ENCODE data around the gene PIK3CG.
"Not testable (repeated sequence)": the region's sequence is repeated elsewhere in the genome, so short reads cannot be mapped to it uniquely, and the experiment has no call there.

The PIK3CG gene

DNA sequence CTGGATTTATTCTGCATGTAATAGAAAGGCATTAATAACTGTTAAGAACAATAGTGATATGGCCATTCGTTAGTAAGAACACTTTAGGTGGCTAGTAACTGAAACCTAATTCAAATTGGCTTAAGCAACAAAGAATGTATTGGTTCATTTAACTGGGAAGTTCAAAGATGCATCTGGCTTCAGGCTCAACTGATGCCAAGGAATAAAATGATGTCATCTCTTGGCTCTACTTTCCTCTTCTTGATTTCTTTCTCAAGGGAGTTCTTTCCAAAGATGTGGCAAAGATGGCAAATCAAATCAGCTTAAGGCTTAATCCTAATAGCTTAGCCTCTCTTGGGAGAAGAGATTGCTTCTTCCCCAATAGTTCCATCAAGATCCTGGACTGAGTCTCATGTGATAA is 51.6 kb downstream of the PIK3CG start:
- no peaks in the 10 kb centered on the region for H3K9me3 ChIP-seq (ENCODE audit: low read length)
- no peaks in the 10 kb centered on the region for H3K9me2 ChIP-seq (ENCODE audit: low read depth, low read length)
- H3K27ac ChIP-seq (ENCODE audit: low read depth, low read length, poor library complexity, severe bottlenecking) = no peak overlapping the region
- no peak overlapping the region for H3K4me3 ChIP-seq (ENCODE audit: low read depth, low read length, poor library complexity, severe bottlenecking)
- H3K4me1 ChIP-seq (ENCODE audit: insufficient read depth, low read length, severe bottlenecking) = no peaks in the 10 kb centered on the region
- H3K79me2 ChIP-seq (ENCODE audit: insufficient read depth, low read length) = no peaks in the 10 kb centered on the region
- no peaks in the 10 kb centered on the region for H3F3A ChIP-seq (ENCODE audit: insufficient read depth, low read length)
- no peaks in the 10 kb centered on the region for H3K36me3 ChIP-seq (ENCODE audit: insufficient read depth, low read length)
- H2AFZ ChIP-seq (ENCODE audit: low read length) = no peak overlapping the region
- TF ChIP-seq EZH2 (IDR thresholded peaks at IDR 0.05; ENCODE audit: borderline replicate concordance, low read length) = no peak
- TF ChIP-seq, protein P1, sequence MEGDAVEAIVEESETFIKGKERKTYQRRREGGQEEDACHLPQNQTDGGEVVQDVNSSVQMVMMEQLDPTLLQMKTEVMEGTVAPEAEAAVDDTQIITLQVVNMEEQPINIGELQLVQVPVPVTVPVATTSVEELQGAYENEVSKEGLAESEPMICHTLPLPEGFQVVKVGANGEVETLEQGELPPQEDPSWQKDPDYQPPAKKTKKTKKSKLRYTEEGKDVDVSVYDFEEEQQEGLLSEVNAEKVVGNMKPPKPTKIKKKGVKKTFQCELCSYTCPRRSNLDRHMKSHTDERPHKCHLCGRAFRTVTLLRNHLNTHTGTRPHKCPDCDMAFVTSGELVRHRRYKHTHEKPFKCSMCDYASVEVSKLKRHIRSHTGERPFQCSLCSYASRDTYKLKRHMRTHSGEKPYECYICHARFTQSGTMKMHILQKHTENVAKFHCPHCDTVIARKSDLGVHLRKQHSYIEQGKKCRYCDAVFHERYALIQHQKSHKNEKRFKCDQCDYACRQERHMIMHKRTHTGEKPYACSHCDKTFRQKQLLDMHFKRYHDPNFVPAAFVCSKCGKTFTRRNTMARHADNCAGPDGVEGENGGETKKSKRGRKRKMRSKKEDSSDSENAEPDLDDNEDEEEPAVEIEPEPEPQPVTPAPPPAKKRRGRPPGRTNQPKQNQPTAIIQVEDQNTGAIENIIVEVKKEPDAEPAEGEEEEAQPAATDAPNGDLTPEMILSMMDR (IDR thresholded peaks at IDR 0.05; ENCODE audit: low read length) = no peak
- no peaks in the 10 kb centered on the region for H4K20me1 ChIP-seq (ENCODE audit: insufficient read depth, low read length)
- no peaks in the 10 kb centered on the region for H3K27me3 ChIP-seq (ENCODE audit: insufficient read depth, low read length)
- H3K4me2 ChIP-seq (ENCODE audit: low read length) = no peak overlapping the region
- H3K9ac ChIP-seq (ENCODE audit: low read length) = no peak overlapping the region

DNA sequence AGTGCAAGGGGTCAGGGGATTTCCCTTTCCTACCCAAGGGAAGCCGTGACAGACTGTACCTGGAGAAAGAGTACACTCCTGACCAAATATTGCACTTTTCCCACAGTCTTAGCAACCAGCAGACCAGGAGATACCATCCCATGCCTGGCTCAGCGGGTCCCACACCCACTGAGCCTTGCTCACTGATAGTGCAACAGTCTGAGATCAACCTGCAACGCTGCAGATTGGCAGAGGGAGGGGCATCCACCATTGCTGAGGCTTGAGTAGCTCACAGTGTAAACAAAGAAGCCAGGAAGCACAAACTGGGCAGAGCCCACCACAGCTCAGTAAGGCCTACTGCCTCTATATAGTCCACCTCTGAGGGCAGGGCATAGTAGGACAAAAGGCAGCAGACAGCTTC is 53.9 kb downstream of the PIK3CG start:
- H4K20me1 ChIP-seq (ENCODE audit: insufficient read depth, low read length) = no peaks in the 10 kb centered on the region

DNA sequence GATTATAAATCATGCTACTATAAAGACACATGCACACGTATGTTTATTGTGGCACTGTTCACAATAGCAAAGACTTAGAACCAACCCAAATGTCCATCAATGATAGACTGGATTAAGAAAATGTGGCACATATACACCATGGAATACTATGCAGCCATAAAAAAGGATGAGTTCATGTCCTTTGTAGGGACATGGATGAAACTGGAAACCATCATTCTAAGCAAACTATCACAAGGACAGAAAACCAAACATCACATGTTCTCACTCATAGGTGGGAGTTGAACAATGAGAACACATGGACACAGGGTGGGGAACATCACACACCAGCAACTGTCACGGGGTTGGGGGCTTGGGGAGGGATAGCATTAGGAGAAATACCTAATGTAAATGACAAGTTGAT is 59.4 kb downstream of the PIK3CG start:
- not testable (repeated sequence) for H3K9me3 ChIP-seq (ENCODE audit: low read length); H3K36me3 ChIP-seq (ENCODE audit: insufficient read depth, low read length); H3K79me2 ChIP-seq (ENCODE audit: insufficient read depth, low read length); H3K4me1 ChIP-seq (ENCODE audit: insufficient read depth, low read length, severe bottlenecking); H3K27ac ChIP-seq (ENCODE audit: low read depth, low read length, poor library complexity, severe bottlenecking); H3K9me2 ChIP-seq (ENCODE audit: low read depth, low read length); H3K27me3 ChIP-seq (ENCODE audit: insufficient read depth, low read length); H3F3A ChIP-seq (ENCODE audit: insufficient read depth, low read length); H3K9ac ChIP-seq (ENCODE audit: low read length); H3K4me2 ChIP-seq (ENCODE audit: low read length); H3K4me3 ChIP-seq (ENCODE audit: low read depth, low read length, poor library complexity, severe bottlenecking); H2AFZ ChIP-seq (ENCODE audit: low read length); H4K20me1 ChIP-seq (ENCODE audit: insufficient read depth, low read length)

More for the DNA sequence above, 53.9 kb downstream of the PIK3CG start:
- H3K9me2 ChIP-seq (ENCODE audit: low read depth, low read length) = no peaks in the 10 kb centered on the region
- H3K9ac ChIP-seq (ENCODE audit: low read length) = no peak overlapping the region
- TF ChIP-seq EZH2 (IDR thresholded peaks at IDR 0.05; ENCODE audit: borderline replicate concordance, low read length) = no peak
- TF ChIP-seq, protein P1 (IDR thresholded peaks at IDR 0.05; ENCODE audit: low read length) = no peak
- no peak overlapping the region for H2AFZ ChIP-seq (ENCODE audit: low read length)
- H3K79me2 ChIP-seq (ENCODE audit: insufficient read depth, low read length) = no peaks in the 10 kb centered on the region
- no peaks in the 10 kb centered on the region for H3K9me3 ChIP-seq (ENCODE audit: low read length)
- H3K4me2 ChIP-seq (ENCODE audit: low read length) = no peak overlapping the region
- H3F3A ChIP-seq (ENCODE audit: insufficient read depth, low read length) = no peaks in the 10 kb centered on the region
- H3K36me3 ChIP-seq (ENCODE audit: insufficient read depth, low read length) = no peaks in the 10 kb centered on the region
- no peak overlapping the region for H3K4me3 ChIP-seq (ENCODE audit: low read depth, low read length, poor library complexity, severe bottlenecking)
- no peaks in the 10 kb centered on the region for H3K27me3 ChIP-seq (ENCODE audit: insufficient read depth, low read length)
- no peak overlapping the region for H3K27ac ChIP-seq (ENCODE audit: low read depth, low read length, poor library complexity, severe bottlenecking)
- no peaks in the 10 kb centered on the region for H3K4me1 ChIP-seq (ENCODE audit: insufficient read depth, low read length, severe bottlenecking)

DNA sequence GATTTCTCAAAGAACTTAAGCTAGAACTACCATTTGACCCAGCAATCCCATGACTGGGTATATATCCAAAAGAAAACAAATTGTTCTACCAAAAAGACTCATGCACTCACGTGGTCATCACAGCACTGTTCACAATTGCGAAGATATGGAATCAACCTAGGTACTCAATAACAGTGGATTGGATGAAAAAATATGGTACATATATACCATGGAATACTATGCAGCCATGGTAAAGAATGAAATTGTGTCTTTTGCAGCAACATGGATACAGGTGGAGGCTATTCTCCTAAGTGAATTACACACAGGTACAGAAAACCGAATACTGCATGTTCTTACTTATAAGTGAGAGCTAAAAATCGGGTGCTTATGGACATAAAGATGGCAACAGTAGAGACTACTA is 61.8 kb downstream of the PIK3CG start:
- Histone ChIP-seq H3K36me3 (ENCODE audit: insufficient read depth, low read length) (no peaks in the 10 kb centered on the region), H3K9me3 (ENCODE audit: low read length) (no peaks in the 10 kb centered on the region), H3K4me2 (ENCODE audit: low read length) (no peak overlapping the region), H2AFZ (ENCODE audit: low read length) (no peak overlapping the region), H3K79me2 (ENCODE audit: insufficient read depth, low read length) (no peaks in the 10 kb centered on the region), H3K9ac (ENCODE audit: low read length) (no peak overlapping the region), H3K4me1 (ENCODE audit: insufficient read depth, low read length, severe bottlenecking) (no peaks in the 10 kb centered on the region), H4K20me1 (ENCODE audit: insufficient read depth, low read length) (no peaks in the 10 kb centered on the region), H3K27ac (ENCODE audit: low read depth, low read length, poor library complexity, severe bottlenecking) (no peak overlapping the region), H3K27me3 (ENCODE audit: insufficient read depth, low read length) (no peaks in the 10 kb centered on the region), H3K4me3 (ENCODE audit: low read depth, low read length, poor library complexity, severe bottlenecking) (no peak overlapping the region), H3K9me2 (ENCODE audit: low read depth, low read length) (no peaks in the 10 kb centered on the region), H3F3A (ENCODE audit: insufficient read depth, low read length) (no peaks in the 10 kb centered on the region)
- TF ChIP-seq, protein P1 (IDR thresholded peaks at IDR 0.05; ENCODE audit: low read length) = no peak
- TF ChIP-seq EZH2 (IDR thresholded peaks at IDR 0.05; ENCODE audit: borderline replicate concordance, low read length) = no peak
